Pancreas (tissue), 10 donors: ENCODE data around the gene SLC6A3. TPM values are rescaled to one million over a fixed set of nuclear protein-coding genes. Genes with fewer than 3 reads are reported as not detected.
"Not testable (repeated sequence)": the region's sequence is repeated elsewhere in the genome, so short reads cannot be mapped to it uniquely, and the experiment has no call there.

Experiments used
- ATAC-seq, 4 donors: fragments of 200-7000 bp; cut with Tn5 transposase; one replicate each; pipeline versions ENCODE4 v1.8.0 to v1.9.1; 2020; ENCODE audit warnings: mild to moderate bottlenecking in 4 of 4, moderate library complexity in 4 of 4
- DNase-seq, 6 donors: peaks; one replicate each; pipeline ENCODE4 v3.0.0-alpha.2; 2020
- FAIRE-seq: peaks from 2 replicates; lab custom pipeline; 2012; peaks lifted over from hg19 to GRCh38; lab: Jason Lieb, UNC
- H3K27ac ChIP-seq, 4 donors: fragments of 200-600 bp; sonication (generic); 1 replicate in 3 of 4; 2 replicates in 1 of 4; pipeline versions ENCODE4 v1.5.0 to v1.8.0; 2020
- H3K27me3 ChIP-seq, 4 donors: fragments of 200-600 bp; one replicate each; pipeline ENCODE4 v1.8.0; 2021
- H3K36me3 ChIP-seq, 3 donors: fragments of 200-600 bp; sonication (generic) in 1 of 3; one replicate each; pipeline versions ENCODE4 v1.5.0 to v1.8.0; 2020 to 2021
- H3K4me1 ChIP-seq, 3 donors: fragments of 200-600 bp; one replicate each; pipeline ENCODE4 v1.8.0; 2021
- H3K4me3 ChIP-seq, 4 donors: fragments of 200-600 bp; sonication (generic) in 2 of 4; one replicate each; pipeline versions ENCODE4 v1.5.0 to v1.8.0; 2020 to 2021
- H3K9me3 ChIP-seq, 4 donors: fragments of 200-600 bp; one replicate each; pipeline ENCODE4 v1.8.0; 2021
- CTCF ChIP-seq, 4 donors: fragments of 200-600 bp; sonication (generic) in 3 of 4; IDR thresholded peaks; one replicate each; pipeline versions ENCODE4 v1.5.0 to v1.8.0; 2021; ENCODE audit warnings: antibody characterized with exemption in 4 of 4
- WGBS, 2 donors: extraction: QIAGEN DNeasy Blood & Tissue Kit; methylation state at CpG; one replicate each; pipeline ENCODE4 v1.1.7; 2013; 5-methylcytosine and 5-hydroxymethylcytosine counted together
- intact Hi-C, 3 donors: fragments of 100-400 bp; cut with DNase I; formaldehyde crosslinking; loops; one replicate each; pipeline versions ENCODE4 v1.11.1 to v1.14.2; 2022
- polyA plus RNA-seq, 2 donors: library from polyadenylated mRNA; stranded (reverse); fragments of 200-250 nt; gene quantifications; one replicate each; pipeline ENCODE4 v1.2.3, GENCODE V29; 2013
- total RNA-seq, 6 donors: library from RNA; stranded (reverse); fragmentation: NEBNext Ultra II Directional in 4 of 6; extraction: Animal tissue kit (Norgen Biotek cat#: 25700) in 4 of 6; gene quantifications; one replicate each; pipeline versions ENCODE4 v1.2.1 to v1.2.4, GENCODE V29; 2021 to 2023
- donor health status: healthy with polysubstance abuse.
- donor health status: DM: no; HTN: no; CAD: no; lungs with moderate emphysema.
- donor health status: DM: no; HTN: no; CAD: no.
- donor health status: control.
- donor health status: control.
- donor health status: Bipolar disorder and iron deficiency.
- donor health status: DM: yes; HTN: yes; CAD: no.
- donor health status: DM: no; HTN: no; CAD: no.
- donor health status: DM: no; HTN: no; CAD: no.
- donor health status: DM: yes; HTN: yes; CAD: no.

Gene SLC6A3
- total and polyA plus RNA-seq, 8 donors = not detected

GRCh38 chr5:1462358-1462757 lies 17.1 kb upstream of the SLC6A3 start:
- H3K27ac ChIP-seq = no peak overlapping the region

GRCh38 chr5:1461396-1461795 lies 16.2 kb upstream of the SLC6A3 start:
- Histone ChIP-seq H3K9me3 (no peaks in the 10 kb centered on the region), H3K27me3 (no peaks in the 10 kb centered on the region), H3K4me3 (no peak overlapping the region), H3K4me1 (no peaks in the 10 kb centered on the region), H3K27ac (no peak overlapping the region), H3K36me3 (peaks cover 0 to 12% (median 5%) of the 10 kb centered on the region in 3 donors)
- WGBS, 2 donors = 94 to 97% methylated on average over 10 of the region's 10 CpGs
- DNase-seq (no peak), ATAC-seq (no peak), FAIRE-seq (no peak)
- intact Hi-C loops = no loop called here
- TF ChIP-seq CTCF (IDR thresholded peaks at IDR 0.05) = no peak

More at GRCh38 chr5:1462358-1462757, 17.1 kb upstream of the SLC6A3 start:
- Histone ChIP-seq H3K9me3 (no peaks in the 10 kb centered on the region), H3K36me3 (peaks cover 0 to 12% (median 5%) of the 10 kb centered on the region in 3 donors), H3K4me3 (no peak overlapping the region), H3K4me1 (no peaks in the 10 kb centered on the region), H3K27me3 (no peaks in the 10 kb centered on the region)
- peak in 1 of 6 donors; percentile 42 for DNase-seq
- WGBS, 2 donors = 90% methylated on average over 20 of the region's 20 CpGs
- TF ChIP-seq CTCF (IDR thresholded peaks at IDR 0.05) = no peak
- intact Hi-C loops = no loop called here
- FAIRE-seq = no peak
- ATAC-seq = no peak

GRCh38 chr5:1460054-1460682 lies 14.9 kb upstream of the SLC6A3 start:
- TF ChIP-seq CTCF (IDR thresholded peaks at IDR 0.05) = no peak
- H3K27me3 ChIP-seq = peaks cover 0 to 4% (median 0%) of the 10 kb centered on the region in 4 donors
- DNase-seq (no peak), ATAC-seq (no peak), FAIRE-seq (no peak)
- intact Hi-C loops = no loop called here
- no peak overlapping the region for H3K4me3 ChIP-seq
- H3K27ac ChIP-seq = no peak overlapping the region
- WGBS, 2 donors = 74 to 82% methylated on average over 16 of the region's 16 CpGs
- no peaks in the 10 kb centered on the region for H3K9me3 ChIP-seq
- H3K4me1 ChIP-seq = no peaks in the 10 kb centered on the region
- H3K36me3 ChIP-seq = peaks cover 0 to 12% (median 5%) of the 10 kb centered on the region in 3 donors

GRCh38 chr5:1459435-1459834 lies 14.2 kb upstream of the SLC6A3 start:
- intact Hi-C loops, ATAC-seq, H3K9me3 ChIP-seq, H3K27me3 ChIP-seq, H3K4me3 ChIP-seq, H3K27ac ChIP-seq, H3K4me1 ChIP-seq, FAIRE-seq, DNase-seq: not testable (repeated sequence)
- H3K36me3 ChIP-seq = peaks cover 0 to 12% (median 5%) of the 10 kb centered on the region in 3 donors
- 83 to 91% methylated on average over 2 of the region's 2 CpGs for WGBS, 2 donors

- H3K27ac ChIP-seq, ATAC-seq, intact Hi-C loops, H3K9me3 ChIP-seq, H3K27me3 ChIP-seq, H3K36me3 ChIP-seq, H3K4me3 ChIP-seq, H3K4me1 ChIP-seq, FAIRE-seq, DNase-seq: not testable (repeated sequence)
- WGBS, 2 donors = 70 to 76% methylated on average over 8 to 10 of the region's 20 CpGs
These were observed 11.1 kb upstream of the SLC6A3 start for GRCh38 chr5:1456110-1456881.
